ENCODE results near the gene CDK11A. TPM values are rescaled to one million over a fixed set of nuclear protein-coding genes. Genes with fewer than 3 reads are reported as not detected.
"Not testable (repeated sequence)": the region's sequence is repeated elsewhere in the genome, so short reads cannot be mapped to it uniquely, and the experiment has no call there.

The CDK11A gene
- total RNA-seq, 1 experiment from 2014 or later, result 2.6 TPM

GRCh38 chr1:1662830-1663560 is 61.2 kb downstream of the CDK11A start:
- not testable (repeated sequence) for DNase-seq (ENCODE audit: low read depth)

- not testable (repeated sequence) for DNase-seq (ENCODE audit: low read depth)
These were observed 61.8 kb downstream of the CDK11A start for GRCh38 chr1:1662392-1662791.

DNA sequence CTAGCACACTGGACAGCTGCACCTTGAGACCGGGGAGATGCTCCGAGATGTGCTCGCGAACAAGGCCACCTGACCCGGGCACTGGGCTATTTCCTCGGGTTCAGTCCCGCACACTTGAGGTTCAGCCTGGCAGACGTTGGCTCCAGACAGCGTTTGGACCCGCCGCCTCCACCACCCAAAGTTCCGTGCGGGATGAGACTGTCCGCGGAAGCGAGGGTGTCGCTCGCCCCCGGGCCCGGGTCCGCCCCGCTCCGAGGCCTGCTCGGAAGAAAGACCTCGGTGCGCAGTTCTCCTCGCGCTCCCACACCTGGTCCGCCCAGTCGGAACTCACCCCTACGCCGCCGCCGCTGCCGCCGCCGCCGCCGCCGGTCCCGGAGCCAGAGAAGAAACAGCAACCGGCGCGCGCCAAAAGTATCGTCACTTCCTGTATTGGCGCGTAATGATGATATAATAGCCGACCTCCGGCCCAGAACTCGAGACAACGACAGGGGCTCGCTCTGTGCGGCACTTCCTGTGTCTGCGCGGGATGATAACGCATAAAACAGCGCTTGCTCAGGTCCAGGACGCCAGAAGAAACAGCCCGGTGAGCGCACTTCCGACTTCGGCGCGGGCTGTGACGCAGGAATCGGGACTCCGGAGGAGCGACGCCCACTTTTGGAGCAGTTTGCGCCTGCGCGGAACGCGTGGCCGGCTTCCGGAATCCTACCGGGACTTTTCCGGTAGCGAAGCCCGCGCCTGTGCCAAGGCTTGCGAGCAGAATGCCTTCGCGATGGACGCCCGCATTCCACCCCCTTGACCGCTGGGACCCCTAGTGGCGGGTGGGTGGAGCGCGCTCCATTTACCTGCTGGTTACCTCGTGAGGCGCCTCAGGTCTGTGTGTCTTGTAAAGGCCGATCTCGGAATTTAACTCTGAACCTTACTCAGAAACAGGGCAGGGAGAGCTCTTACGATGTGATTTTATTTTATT is 65.3 kb downstream of the CDK11A start, which contains the start of gene CDK11B:
Gene CDK11B (minus strand): TSS at position 422 of the 967 bp plus-strand sequence. CDS start 1,519 bp downstream, outside the sequence.
- peak; percentile 93 for DNase-seq (ENCODE audit: low read depth)

Other genes starting within 250 kb of the CDK11A start
- gene ATAD3A, start 212.2 kb downstream of the CDK11A start, total RNA-seq (2014; rRNA removed; shearing (Covaris generic)), result 26.7 and 55.9 TPM in 2 replicates
- gene TMEM240, start 183.7 kb downstream of the CDK11A start, total RNA-seq (2014; rRNA removed; shearing (Covaris generic)), result 0.15 TPM in 1 of 2 replicates, not detected in the other
- 69.3 and 96.9 TPM in 2 replicates for gene SSU72, start 149.5 kb downstream of the CDK11A start, total RNA-seq (2014; rRNA removed; shearing (Covaris generic))
- 1.1 and 6.1 TPM in 2 replicates for gene FNDC10, start 124.2 kb downstream of the CDK11A start, total RNA-seq (2014; rRNA removed; shearing (Covaris generic))
- gene MIB2, start 108.9 kb downstream of the CDK11A start, total RNA-seq (2014; rRNA removed; shearing (Covaris generic)), result 15.8 and 28.6 TPM in 2 replicates
- 0.27 TPM in 1 of 2 replicates, not detected in the other for gene MMP23B, start 92.2 kb downstream of the CDK11A start, total RNA-seq (2014; rRNA removed; shearing (Covaris generic))
- 7.4 and 13.2 TPM in 2 replicates for gene CDK11B, start 65.4 kb downstream of the CDK11A start, total RNA-seq (2014; rRNA removed; shearing (Covaris generic))
- gene SLC35E2B, start 31.6 kb downstream of the CDK11A start, total RNA-seq (2014; rRNA removed; shearing (Covaris generic)), result 11.5 and 25.5 TPM in 2 replicates
- 36.8 and 44.7 TPM in 2 replicates for gene NADK, start 54.1 kb upstream of the CDK11A start, total RNA-seq (2014; rRNA removed; shearing (Covaris generic))
- gene GNB1, start 166.7 kb upstream of the CDK11A start, total RNA-seq (2014; rRNA removed; shearing (Covaris generic)), result 80.3 and 137 TPM in 2 replicates
- gene CALML6, start 190.9 kb upstream of the CDK11A start, total RNA-seq (2014; rRNA removed; shearing (Covaris generic)), result not detected in 2 replicates
- not detected in 2 replicates for gene TMEM52, start 194.9 kb upstream of the CDK11A start, total RNA-seq (2014; rRNA removed; shearing (Covaris generic))